Measurements from ENCODE around the gene ZNF423.

The ZNF423 gene

GRCh38 chr16:49462362-49462988 is 393.4 kb downstream of the ZNF423 start:
- no peak for DNase-seq

GRCh38 chr16:49461517-49461951 is 394.4 kb downstream of the ZNF423 start:
- DNase-seq, result no peak

GRCh38 chr16:49460786-49461470 is 395.0 kb downstream of the ZNF423 start:
- no peak for DNase-seq

- no peak for DNase-seq
Observed at GRCh38 chr16:49459953-49460735, 395.8 kb downstream of the ZNF423 start.

- DNase-seq, result no peak
Observed at GRCh38 chr16:49458656-49459445, 397.1 kb downstream of the ZNF423 start.

GRCh38 chr16:49458243-49458642 is 397.7 kb downstream of the ZNF423 start:
- no peak for DNase-seq

GRCh38 chr16:49457196-49457595 is 398.7 kb downstream of the ZNF423 start:
- DNase-seq, result no peak

GRCh38 chr16:49456763-49457162 is 399.1 kb downstream of the ZNF423 start:
- no peak for DNase-seq

GRCh38 chr16:49455991-49456745 is 399.7 kb downstream of the ZNF423 start:
- DNase-seq, result no peak

GRCh38 chr16:49455181-49455990 is 400.5 kb downstream of the ZNF423 start:
- no peak for DNase-seq

- no peak for DNase-seq
Observed at GRCh38 chr16:49454426-49455180, 401.3 kb downstream of the ZNF423 start.

GRCh38 chr16:49453983-49454382 is 401.9 kb downstream of the ZNF423 start:
- no peak for DNase-seq

- DNase-seq, result no peak
Observed at GRCh38 chr16:49453021-49453420, 402.9 kb downstream of the ZNF423 start.

GRCh38 chr16:49452578-49452977 is 403.3 kb downstream of the ZNF423 start:
- DNase-seq, result no peak

- DNase-seq, result no peak
Observed at GRCh38 chr16:49452108-49452507, 403.8 kb downstream of the ZNF423 start.

- DNase-seq, result no peak
Observed at GRCh38 chr16:49446805-49447204, 409.1 kb downstream of the ZNF423 start.

GRCh38 chr16:49443576-49443975 is 412.3 kb downstream of the ZNF423 start:
- DNase-seq, result no peak

GRCh38 chr16:49442805-49443204 is 413.1 kb downstream of the ZNF423 start:
- DNase-seq, result no peak

- peak; percentile 77 for DNase-seq
Observed at GRCh38 chr16:49441366-49441780, 414.5 kb downstream of the ZNF423 start.

All from CD4-positive, alpha-beta T cell treated with Interleukin-17A for 1 hour (primary cell).